ENCODE data around the gene NEIL1.

NEIL1 gene

GRCh38 chr15:75358771-75359536 lies 12.1 kb downstream of the NEIL1 start:
- Mint-ChIP-seq H3K27me3 (no peaks in the 10 kb centered on the region), H3K36me3 (ENCODE audit: low read depth) (peaks cover 88% of the 10 kb centered on the region), H3K4me1 (ENCODE audit: low read depth) (no peaks in the 10 kb centered on the region), H3K9me3 (no peaks in the 10 kb centered on the region), H3K27ac (no peak overlapping the region), H3K4me3 (no peak overlapping the region)
- DNase-seq = no peak

- H3K27ac Mint-ChIP-seq = peak overlapping the region; percentile 26
- peaks cover 93% of the 10 kb centered on the region for H3K36me3 Mint-ChIP-seq (ENCODE audit: low read depth)
- no peak overlapping the region for H3K4me3 Mint-ChIP-seq
- no peaks in the 10 kb centered on the region for H3K9me3 Mint-ChIP-seq
- DNase-seq = no peak
- no peaks in the 10 kb centered on the region for H3K27me3 Mint-ChIP-seq
- no peaks in the 10 kb centered on the region for H3K4me1 Mint-ChIP-seq (ENCODE audit: low read depth)
Measured at GRCh38 chr15:75359537-75360250, 12.9 kb downstream of the NEIL1 start.

GRCh38 chr15:75360391-75360790 lies 13.6 kb downstream of the NEIL1 start:
- no peaks in the 10 kb centered on the region for H3K27me3 Mint-ChIP-seq
- H3K9me3 Mint-ChIP-seq = no peaks in the 10 kb centered on the region
- H3K4me1 Mint-ChIP-seq (ENCODE audit: low read depth) = no peaks in the 10 kb centered on the region
- H3K27ac Mint-ChIP-seq = peak overlapping the region; percentile 2
- DNase-seq = no peak
- no peak overlapping the region for H3K4me3 Mint-ChIP-seq
- H3K36me3 Mint-ChIP-seq (ENCODE audit: low read depth) = peaks cover 94% of the 10 kb centered on the region

- Mint-ChIP-seq H3K9me3 (no peaks in the 10 kb centered on the region), H3K36me3 (ENCODE audit: low read depth) (peaks cover 96% of the 10 kb centered on the region), H3K4me3 (no peak overlapping the region), H3K27ac (peak overlapping the region; percentile 2), H3K4me1 (ENCODE audit: low read depth) (no peaks in the 10 kb centered on the region), H3K27me3 (no peaks in the 10 kb centered on the region)
- DNase-seq = no peak
Measured at GRCh38 chr15:75360856-75361255, 14.0 kb downstream of the NEIL1 start.

GRCh38 chr15:75361361-75361988 lies 14.6 kb downstream of the NEIL1 start:
- no peak for DNase-seq
- Mint-ChIP-seq H3K9me3 (no peaks in the 10 kb centered on the region), H3K4me1 (ENCODE audit: low read depth) (no peaks in the 10 kb centered on the region), H3K27me3 (no peaks in the 10 kb centered on the region), H3K4me3 (no peak overlapping the region), H3K36me3 (ENCODE audit: low read depth) (peaks cover 95% of the 10 kb centered on the region), H3K27ac (peak overlapping the region; percentile 50)

GRCh38 chr15:75361989-75362641 lies 15.3 kb downstream of the NEIL1 start:
- Mint-ChIP-seq H3K27me3 (no peaks in the 10 kb centered on the region), H3K9me3 (no peaks in the 10 kb centered on the region), H3K4me1 (ENCODE audit: low read depth) (peaks cover 5% of the 10 kb centered on the region), H3K36me3 (ENCODE audit: low read depth) (peaks cover 95% of the 10 kb centered on the region), H3K4me3 (no peak overlapping the region), H3K27ac (no peak overlapping the region)
- peak; percentile 22 for DNase-seq

GRCh38 chr15:75362642-75363249 lies 15.9 kb downstream of the NEIL1 start:
- H3K36me3 Mint-ChIP-seq (ENCODE audit: low read depth) = peaks cover 94% of the 10 kb centered on the region
- no peaks in the 10 kb centered on the region for H3K9me3 Mint-ChIP-seq
- no peak for DNase-seq
- no peaks in the 10 kb centered on the region for H3K27me3 Mint-ChIP-seq
- peaks cover 10% of the 10 kb centered on the region for H3K4me1 Mint-ChIP-seq (ENCODE audit: low read depth)
- peak overlapping the region; percentile 35 for H3K27ac Mint-ChIP-seq
- no peak overlapping the region for H3K4me3 Mint-ChIP-seq

- DNase-seq = no peak
- Mint-ChIP-seq H3K27ac (no peak overlapping the region), H3K27me3 (no peaks in the 10 kb centered on the region), H3K4me3 (no peak overlapping the region), H3K36me3 (ENCODE audit: low read depth) (peaks cover 90% of the 10 kb centered on the region), H3K4me1 (ENCODE audit: low read depth) (peaks cover 11% of the 10 kb centered on the region), H3K9me3 (no peaks in the 10 kb centered on the region)
Measured at GRCh38 chr15:75363786-75364185, 16.9 kb downstream of the NEIL1 start.

- no peak for DNase-seq
- peaks cover 22% of the 10 kb centered on the region for H3K4me1 Mint-ChIP-seq (ENCODE audit: low read depth)
- H3K4me3 Mint-ChIP-seq = no peak overlapping the region
- no peak overlapping the region for H3K27ac Mint-ChIP-seq
- peaks cover 92% of the 10 kb centered on the region for H3K36me3 Mint-ChIP-seq (ENCODE audit: low read depth)
- no peaks in the 10 kb centered on the region for H3K27me3 Mint-ChIP-seq
- no peaks in the 10 kb centered on the region for H3K9me3 Mint-ChIP-seq
Measured at GRCh38 chr15:75364881-75365280, 18.0 kb downstream of the NEIL1 start.

- DNase-seq = no peak
- no peak overlapping the region for H3K27ac Mint-ChIP-seq
- H3K9me3 Mint-ChIP-seq = no peaks in the 10 kb centered on the region
- peaks cover 91% of the 10 kb centered on the region for H3K36me3 Mint-ChIP-seq (ENCODE audit: low read depth)
- H3K27me3 Mint-ChIP-seq = no peaks in the 10 kb centered on the region
- peaks cover 25% of the 10 kb centered on the region for H3K4me1 Mint-ChIP-seq (ENCODE audit: low read depth)
- H3K4me3 Mint-ChIP-seq = no peak overlapping the region
Measured at GRCh38 chr15:75366163-75366562, 19.3 kb downstream of the NEIL1 start.

GRCh38 chr15:75367006-75367405 lies 20.2 kb downstream of the NEIL1 start:
- Mint-ChIP-seq H3K27ac (peak overlapping the region; percentile 97), H3K36me3 (ENCODE audit: low read depth) (peaks cover 91% of the 10 kb centered on the region), H3K4me3 (peak overlapping the region; percentile 86), H3K4me1 (ENCODE audit: low read depth) (peaks cover 26% of the 10 kb centered on the region), H3K27me3 (no peaks in the 10 kb centered on the region), H3K9me3 (no peaks in the 10 kb centered on the region)
- no peak for DNase-seq

- Mint-ChIP-seq H3K9me3 (no peaks in the 10 kb centered on the region), H3K36me3 (ENCODE audit: low read depth) (peaks cover 91% of the 10 kb centered on the region), H3K27me3 (no peaks in the 10 kb centered on the region), H3K4me3 (peak overlapping the region; percentile 86), H3K4me1 (ENCODE audit: low read depth) (peaks cover 26% of the 10 kb centered on the region), H3K27ac (peak overlapping the region; percentile 97)
- DNase-seq = no peak
Measured at GRCh38 chr15:75367406-75367912, 20.6 kb downstream of the NEIL1 start.

GRCh38 chr15:75367913-75368688 lies 21.3 kb downstream of the NEIL1 start, which contains the start of gene MAN2C1:
MAN2C1 (minus strand) TSS chr15:75368607; CDS start chr15:75368583, 24 bp downstream.
- Mint-ChIP-seq H3K4me1 (ENCODE audit: low read depth) (peaks cover 26% of the 10 kb centered on the region), H3K4me3 (peak within 1 kb of the TSS; percentile 86), H3K9me3 (no peaks in the 10 kb centered on the region), H3K27me3 (no peaks in the 10 kb centered on the region), H3K36me3 (ENCODE audit: low read depth) (peaks cover 91% of the 10 kb centered on the region), H3K27ac (peak within 1 kb of the TSS; percentile 97)
- DNase-seq = peak; percentile 96
